Body of pancreas (tissue), 4 donors: ENCODE measurements around the gene AGMO.

Experiments used
- CTCF ChIP-seq, 7 experiments: fragments of 450-650 bp in 4 of 7; fragments of 200-600 bp in 3 of 7; sonication (generic) in 3 of 7; IDR thresholded peaks; one replicate each; pipeline ENCODE4 v1.5.1; 2016 to 2019; ENCODE audit warnings: antibody characterized with exemption in 7 of 7
- POLR2A ChIP-seq, 3 donors: fragments of 450-650 bp; IDR thresholded peaks; one replicate each; pipeline ENCODE4 v1.6.1; 2016; ENCODE audit warnings: antibody characterized with exemption in 3 of 3, mild to moderate bottlenecking in 2 of 3

- TF ChIP-seq CTCF (IDR thresholded peaks at IDR 0.05) (no peak), POLR2A (IDR thresholded peaks at IDR 0.05) (no peak)
These were observed 70.5 kb downstream of the AGMO start for GRCh38 chr7:15491361-15491760.
